ENCODE measurements around the gene LHX2. TPM values are rescaled to one million over a fixed set of nuclear protein-coding genes. Genes with fewer than 3 reads are reported as not detected.

The LHX2 gene
- total RNA-seq, 3 donors from 2014 or later (not counting 1 experiment from before 2014, with no cell fraction given): not detected

- Histone ChIP-seq H3K27me3 (ENCODE audit: control insufficient read depth, insufficient read depth, low read length) (peaks cover 63% of the 10 kb centered on the region), H3K36me3 (ENCODE audit: control insufficient read depth, insufficient read depth, low read length) (no peaks in the 10 kb centered on the region), H3K27ac (ENCODE audit: low read length) (no peak overlapping the region), H3K4me1 (ENCODE audit: control insufficient read depth, insufficient read depth, low read length) (peaks cover 13% of the 10 kb centered on the region), H3K9me3 (ENCODE audit: control insufficient read depth, insufficient read depth, low read length) (no peaks in the 10 kb centered on the region), H3K4me3 (ENCODE audit: low read length) (no peak overlapping the region)
- Mint-ChIP-seq H3K4me1 (peaks cover 14 to 18% of the 10 kb centered on the region in 2 donors), H3K4me3 (no peak overlapping the region), H3K9me3 (no peaks in the 10 kb centered on the region), H3K27me3 (ENCODE audit: low read depth in 2 of 2) (peaks cover 84 to 88% of the 10 kb centered on the region in 2 donors), H3K36me3 (peaks cover 5% of the 10 kb centered on the region), H3K27ac (no peak overlapping the region)
- DNase-seq (no peak), ATAC-seq (no peak)
- WGBS (ENCODE audit: insufficient coverage): 5% methylated on average over 4 of the region's 4 CpGs
- intact Hi-C loops (cut with micrococcal nuclease): no loop called here
- no peak for TF ChIP-seq CTCF (IDR thresholded peaks at IDR 0.05)
Observed at GRCh38 chr9:124003636-124004349, 7.8 kb upstream of the LHX2 start.

DNA sequence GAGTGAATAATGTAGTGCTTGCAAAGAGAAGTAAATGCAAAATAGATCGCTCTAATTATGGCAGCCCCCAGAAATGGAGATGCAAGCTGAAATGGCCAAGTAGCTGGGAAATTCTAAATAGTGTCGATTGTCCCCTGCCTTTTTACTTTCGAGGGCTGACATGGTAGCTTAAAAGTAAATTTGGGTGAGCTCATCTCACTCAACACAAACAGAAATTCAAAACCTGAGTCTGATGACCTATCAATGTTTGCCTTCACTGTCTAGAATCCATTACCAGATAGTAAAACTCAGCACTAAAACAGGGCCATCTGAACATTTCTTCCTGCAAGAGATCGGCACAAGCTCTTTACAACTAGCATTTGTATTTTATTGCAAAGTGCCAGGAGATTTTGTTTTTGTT, 7.0 kb upstream of the LHX2 start:
- Mint-ChIP-seq H3K36me3 (no peaks in the 10 kb centered on the region), H3K9me3 (no peaks in the 10 kb centered on the region), H3K27ac (no peak overlapping the region), H3K27me3 (ENCODE audit: low read depth in 2 of 2) (peaks cover 86 to 88% of the 10 kb centered on the region in 2 donors), H3K4me1 (peaks cover 11 to 13% of the 10 kb centered on the region in 2 donors), H3K4me3 (no peak overlapping the region)
- intact Hi-C loops (cut with micrococcal nuclease): no loop called here
- Histone ChIP-seq H3K4me3 (ENCODE audit: low read length) (no peak overlapping the region), H3K36me3 (ENCODE audit: control insufficient read depth, insufficient read depth, low read length) (no peaks in the 10 kb centered on the region), H3K27ac (ENCODE audit: low read length) (no peak overlapping the region), H3K27me3 (ENCODE audit: control insufficient read depth, insufficient read depth, low read length) (peaks cover 67% of the 10 kb centered on the region), H3K4me1 (ENCODE audit: control insufficient read depth, insufficient read depth, low read length) (peaks cover 15% of the 10 kb centered on the region), H3K9me3 (ENCODE audit: control insufficient read depth, insufficient read depth, low read length) (no peaks in the 10 kb centered on the region)
- DNase-seq (no peak), ATAC-seq (no peak)
- 4% methylated on average over 3 of the region's 4 CpGs for WGBS (ENCODE audit: insufficient coverage)
- no peak for TF ChIP-seq CTCF (IDR thresholded peaks at IDR 0.05)

GRCh38 chr9:124005029-124005771, 6.4 kb upstream of the LHX2 start:
- DNase-seq: no peak
- Histone ChIP-seq H3K4me3 (ENCODE audit: low read length) (no peak overlapping the region), H3K27me3 (ENCODE audit: control insufficient read depth, insufficient read depth, low read length) (peaks cover 73% of the 10 kb centered on the region), H3K36me3 (ENCODE audit: control insufficient read depth, insufficient read depth, low read length) (no peaks in the 10 kb centered on the region), H3K4me1 (ENCODE audit: control insufficient read depth, insufficient read depth, low read length) (peaks cover 15% of the 10 kb centered on the region), H3K9me3 (ENCODE audit: control insufficient read depth, insufficient read depth, low read length) (no peaks in the 10 kb centered on the region), H3K27ac (ENCODE audit: low read length) (no peak overlapping the region)
- Mint-ChIP-seq H3K36me3 (no peaks in the 10 kb centered on the region), H3K9me3 (no peaks in the 10 kb centered on the region), H3K27ac (no peak overlapping the region), H3K4me3 (no peak overlapping the region), H3K27me3 (ENCODE audit: low read depth in 2 of 2) (peaks cover 92 to 94% of the 10 kb centered on the region in 2 donors), H3K4me1 (peaks cover 11 to 14% of the 10 kb centered on the region in 2 donors)
- intact Hi-C loops (cut with micrococcal nuclease): no loop called here
- no peak for TF ChIP-seq CTCF (IDR thresholded peaks at IDR 0.05)
- WGBS (ENCODE audit: insufficient coverage): 15% methylated on average over 4 of the region's 4 CpGs
- ATAC-seq: no peak
